ENCODE results near the gene ALDH7A1.

DNA sequence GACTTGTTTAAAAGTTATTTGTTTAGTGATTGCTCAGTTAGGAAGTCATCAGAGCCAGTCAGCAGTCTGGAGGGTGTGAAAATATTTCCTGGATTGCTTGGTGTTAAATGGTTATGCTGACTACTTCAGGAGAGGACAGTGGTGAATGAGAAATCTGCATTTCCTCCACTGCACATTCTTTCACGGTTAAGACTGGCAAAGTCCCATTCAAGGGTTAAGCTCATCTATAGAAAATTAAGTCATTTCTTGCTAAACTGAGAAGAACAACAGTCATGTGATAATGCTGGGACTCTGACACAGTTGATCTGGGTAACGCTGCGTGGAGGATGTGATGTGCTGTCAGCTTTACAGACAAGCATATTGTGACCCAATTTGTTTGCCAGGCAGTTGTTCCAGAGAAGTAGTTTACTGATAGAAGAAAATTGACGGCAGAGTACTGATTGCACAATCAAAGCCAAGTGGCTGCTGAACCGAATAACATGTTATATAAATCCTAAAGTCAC, 91.4 kb downstream of the ALDH7A1 start:
- TF ChIP-seq CTCF (IDR thresholded peaks at IDR 0.05; ENCODE audit: low read length) (no peak), EZH2 (IDR thresholded peaks at IDR 0.05; ENCODE audit: borderline replicate concordance, low read length) (no peak)

Measured in OCI-LY1 (cell line).